Stimulated activated CD8-positive, alpha-beta memory T cell treated with anti-CD3 and anti-CD28 coated beads, Interleukin-7, amount 100 ng/mL, for 24 hours (primary cell): ENCODE results near the gene SPEM1.

ENCODE experiments used
- DNase-seq: peaks from one replicate; pipeline ENCODE4 v3.0.0-alpha.2; 2020; ENCODE audit warnings: low read depth

The SPEM1 gene

DNA sequence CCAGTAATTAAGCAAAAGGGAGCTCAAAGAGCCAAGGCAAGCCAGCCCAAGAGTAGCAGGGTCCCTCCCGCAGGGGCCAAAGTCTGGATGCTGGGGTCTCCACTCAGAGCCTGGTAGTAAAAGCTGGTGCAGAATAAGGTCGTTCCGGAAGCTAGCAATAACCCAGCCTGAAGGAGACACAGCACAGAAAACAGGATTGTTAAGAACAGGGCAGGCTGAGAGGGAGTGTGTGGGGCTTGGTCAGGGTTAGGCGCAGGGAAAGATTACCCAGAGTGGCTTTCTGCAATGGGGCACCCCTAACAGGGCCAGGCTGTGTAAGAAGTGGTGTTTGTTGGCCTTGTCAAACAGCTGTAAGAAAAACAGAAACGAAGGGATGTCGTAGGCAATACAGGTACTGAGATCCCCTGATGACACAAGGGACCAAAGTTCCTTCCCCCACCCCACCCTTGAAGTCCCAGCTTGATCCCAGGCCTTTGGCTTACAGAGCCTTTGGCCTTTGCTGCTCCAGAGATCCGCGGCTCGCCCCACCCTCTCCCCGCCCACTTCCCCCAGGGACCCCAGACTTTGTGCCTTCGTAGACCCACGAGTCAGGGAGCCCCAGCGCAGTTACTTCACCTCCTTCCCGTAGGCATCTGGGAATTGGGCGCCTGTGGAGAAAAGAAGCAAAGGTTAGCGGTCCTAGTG, 16.9 kb upstream of the SPEM1 start:
- no peak for DNase-seq

DNA sequence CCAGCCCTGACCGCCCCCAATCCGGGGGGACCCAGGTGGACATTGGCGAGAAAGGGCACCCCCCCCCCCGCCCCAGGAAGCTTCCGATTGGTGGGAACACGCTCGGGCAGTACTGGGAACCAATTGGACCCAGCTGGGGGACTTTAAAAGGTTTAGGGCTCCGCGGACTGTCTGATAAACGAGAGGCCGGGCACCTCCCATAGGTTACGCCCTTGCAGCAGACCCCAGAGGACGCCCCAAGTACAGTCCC, 16.5 kb upstream of the SPEM1 start:
- DNase-seq, result no peak

DNA sequence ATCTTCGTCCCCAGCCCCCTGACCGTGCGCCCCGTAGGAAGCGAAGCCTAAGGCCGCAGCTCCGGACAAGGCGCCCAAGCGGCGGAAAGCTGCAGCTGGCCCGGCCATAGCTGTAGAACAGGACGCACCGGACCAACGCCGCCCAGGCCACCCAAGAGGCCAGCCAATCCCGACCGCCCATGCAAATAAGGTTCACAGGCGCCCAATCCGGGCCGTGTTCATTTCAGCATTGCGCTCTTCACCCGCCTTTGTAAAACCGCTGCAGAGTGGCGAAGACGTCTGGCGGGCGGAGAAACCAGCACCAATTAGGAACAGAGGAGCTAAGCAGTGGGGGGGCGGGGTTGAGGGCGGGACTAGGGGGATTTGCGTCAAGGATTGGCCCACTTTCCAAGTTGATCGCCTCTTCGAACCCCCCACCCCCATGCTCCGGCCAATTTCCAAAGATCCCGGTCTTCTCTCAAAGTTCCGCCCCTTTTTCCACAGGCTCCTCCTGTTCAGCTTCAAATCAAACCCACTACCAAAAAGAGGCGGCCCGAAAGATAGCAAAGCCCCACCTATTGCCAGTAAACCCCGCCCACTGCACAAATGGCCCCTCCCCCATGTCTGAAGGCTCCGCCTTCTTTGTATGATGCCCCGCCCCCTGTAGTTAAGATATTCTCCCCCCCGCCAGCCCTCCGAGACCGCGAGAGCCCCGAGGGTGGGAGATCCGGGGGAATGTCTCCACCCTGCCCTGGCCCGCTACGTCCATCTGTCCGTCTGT, 16.0 kb upstream of the SPEM1 start, which contains the start of gene TMEM256:
TMEM256 (minus strand) TSS at position 121 of the 760 bp plus-strand sequence; CDS start at position 108, 13 bp downstream.
- peak; percentile 92 for DNase-seq

DNA sequence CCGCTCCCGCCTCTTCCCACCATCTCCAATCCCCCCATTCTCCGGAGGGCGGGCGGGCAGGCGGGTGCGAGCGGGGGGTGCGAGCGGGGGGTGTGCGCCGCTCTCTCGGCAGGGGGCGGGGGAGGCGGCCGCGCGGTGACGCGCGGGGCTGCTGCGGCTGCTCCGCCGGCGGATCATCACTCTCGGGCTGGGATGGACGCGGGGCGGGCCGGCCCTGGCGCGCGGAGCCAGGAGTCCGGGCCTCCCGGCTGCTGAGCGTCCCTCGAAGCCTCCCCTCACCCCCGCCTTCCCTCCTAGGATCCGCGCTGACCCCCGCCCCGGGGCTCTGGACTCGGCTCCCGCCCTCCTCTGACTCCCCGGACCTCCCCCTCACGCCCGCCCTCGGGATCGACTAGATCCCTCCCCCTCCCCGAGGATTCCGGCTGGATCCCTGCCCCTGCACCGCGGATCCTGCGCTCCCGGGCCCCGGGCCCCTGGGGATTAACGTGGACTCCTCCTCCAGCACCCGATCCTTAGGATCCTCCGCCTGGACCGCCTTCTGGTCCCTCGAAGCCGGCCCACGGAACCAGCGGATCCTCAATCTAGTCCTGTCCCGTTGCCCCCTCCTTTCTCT, 15.3 kb upstream of the SPEM1 start:
- no peak for DNase-seq

DNA sequence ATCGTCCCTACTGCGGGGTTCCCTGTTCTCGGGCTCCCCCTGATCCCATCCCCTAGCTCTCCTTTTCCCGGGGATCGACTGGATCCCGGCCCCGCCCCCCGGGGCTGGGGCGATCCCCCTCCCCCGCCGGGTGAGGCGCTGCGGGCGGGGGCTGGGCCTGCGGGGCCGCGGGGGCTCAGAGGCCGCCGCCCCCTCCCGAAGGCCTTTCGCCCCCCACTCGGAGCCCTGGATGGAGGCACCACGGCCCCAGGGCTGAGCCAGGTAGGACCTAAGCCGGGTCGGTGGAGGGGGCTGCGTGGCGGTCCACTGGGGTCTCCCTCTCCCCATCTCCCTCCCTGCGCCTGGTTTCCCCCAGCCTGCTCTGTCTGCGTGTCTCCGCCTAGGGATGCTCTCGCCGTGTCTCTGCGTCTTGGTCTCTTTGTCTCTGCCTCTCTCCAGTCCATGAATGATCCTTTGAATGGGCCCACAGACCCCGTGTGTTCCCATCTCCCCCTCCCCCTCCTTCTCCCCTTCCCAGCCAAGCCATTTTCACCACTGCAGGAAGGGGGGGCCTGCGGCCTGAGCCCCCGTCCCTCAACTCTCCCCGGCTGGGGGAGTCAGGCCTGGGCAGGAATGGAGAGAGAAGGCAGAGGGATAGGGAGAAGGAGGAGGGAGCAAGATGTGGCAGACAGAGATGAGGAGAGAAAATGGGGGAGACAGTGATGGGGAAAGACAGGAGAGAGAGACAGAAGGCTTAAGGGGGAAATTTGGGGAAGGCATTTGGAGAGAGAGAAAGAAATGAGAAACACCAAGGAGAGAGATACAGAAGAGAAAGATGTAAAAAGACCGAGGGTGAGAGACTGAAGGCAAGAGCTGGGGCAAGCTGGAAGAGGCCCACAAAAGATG, 14.5 kb upstream of the SPEM1 start:
- DNase-seq, result no peak

DNA sequence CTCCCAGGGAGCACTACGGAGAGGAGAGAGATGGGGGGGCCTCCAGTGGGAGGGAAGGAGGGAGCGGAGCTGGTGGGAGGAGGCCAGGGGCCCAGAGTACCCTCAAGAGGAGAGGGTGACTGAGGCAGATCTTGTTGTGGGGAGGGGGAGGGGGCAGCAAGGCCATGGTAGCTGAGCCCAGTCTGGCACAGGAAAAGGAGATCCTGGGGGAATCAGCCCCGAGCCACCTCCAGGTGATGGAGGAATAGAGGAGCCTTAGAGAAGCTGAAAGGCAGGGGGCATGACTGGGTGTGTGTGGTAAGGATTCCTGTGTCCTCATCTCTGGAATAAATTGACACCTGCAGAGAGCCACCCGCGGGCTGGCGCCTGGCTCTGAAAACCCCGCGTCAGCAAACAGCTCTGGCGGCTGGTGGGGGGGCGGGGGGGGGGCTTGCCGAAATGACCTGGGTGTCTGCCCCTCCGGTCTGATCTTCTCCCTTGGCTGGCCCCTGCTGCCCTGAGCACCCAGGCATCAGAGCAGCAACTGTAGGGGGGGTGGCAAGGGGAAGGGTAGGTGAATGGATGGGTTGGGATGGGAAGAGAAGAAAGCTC, 13.8 kb upstream of the SPEM1 start:
- no peak for DNase-seq

DNA sequence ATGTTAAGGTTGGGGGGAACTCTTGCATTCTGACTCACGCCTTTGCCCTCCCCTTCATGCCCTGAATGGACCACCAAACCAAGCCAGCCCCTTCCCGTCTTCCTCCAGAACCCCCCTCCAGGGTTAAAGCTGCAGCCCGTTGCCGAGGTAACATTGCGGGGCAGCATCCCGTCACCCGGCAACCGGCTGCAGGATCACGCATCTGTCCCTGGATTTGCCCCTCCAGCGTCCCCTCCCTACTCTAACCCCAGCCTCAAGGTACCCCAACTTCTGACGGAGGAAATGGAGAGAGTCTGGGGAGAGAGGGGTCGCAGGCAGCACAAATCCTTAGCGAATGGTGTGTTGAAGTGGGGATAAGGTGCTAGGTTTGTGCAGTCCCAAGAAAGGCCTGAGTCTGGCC, 13.0 kb upstream of the SPEM1 start:
- no peak for DNase-seq

DNA sequence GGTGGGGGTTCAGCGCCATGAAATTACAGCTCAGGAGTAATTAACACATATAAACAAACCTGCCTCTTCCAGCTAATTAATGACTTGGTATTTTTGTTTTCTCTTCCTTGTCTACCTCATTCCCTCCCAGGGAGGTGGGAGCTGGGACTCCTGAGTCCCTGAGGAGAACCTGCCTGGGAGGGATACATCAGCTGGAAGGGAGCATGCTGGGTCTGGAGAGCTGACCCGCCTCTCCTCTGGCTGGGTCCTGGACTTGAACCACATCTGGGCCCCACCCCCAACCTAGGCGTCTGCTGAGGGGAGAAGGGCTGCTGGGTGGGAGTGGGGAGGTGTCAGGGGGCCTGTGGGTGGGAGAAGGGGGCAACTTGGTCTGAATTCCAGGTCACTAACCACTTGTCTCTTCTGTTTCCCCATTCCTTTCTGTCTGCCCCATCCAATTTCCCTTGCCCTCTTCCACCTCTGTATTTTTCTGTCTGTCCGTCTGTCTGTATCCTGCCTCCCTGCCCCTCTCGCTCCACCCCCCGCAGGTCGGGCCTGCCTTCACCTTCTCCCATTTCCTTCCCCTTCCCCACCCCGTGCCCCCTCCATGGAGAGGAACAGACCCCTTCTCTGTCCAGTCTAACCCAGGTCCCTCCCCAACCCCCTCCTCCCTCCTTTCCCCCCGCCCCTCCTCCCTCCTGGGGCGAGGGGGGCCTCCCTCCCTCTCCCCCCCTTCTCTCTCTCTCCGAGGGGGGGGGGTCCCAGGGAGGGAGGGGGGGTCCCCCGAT, 12.5 kb upstream of the SPEM1 start, which contains the start of gene NLGN2:
NLGN2 (plus strand) TSS at position 361 of the 767 bp plus-strand sequence. CDS start 411 bp downstream, outside the sequence.
- no peak for DNase-seq

DNA sequence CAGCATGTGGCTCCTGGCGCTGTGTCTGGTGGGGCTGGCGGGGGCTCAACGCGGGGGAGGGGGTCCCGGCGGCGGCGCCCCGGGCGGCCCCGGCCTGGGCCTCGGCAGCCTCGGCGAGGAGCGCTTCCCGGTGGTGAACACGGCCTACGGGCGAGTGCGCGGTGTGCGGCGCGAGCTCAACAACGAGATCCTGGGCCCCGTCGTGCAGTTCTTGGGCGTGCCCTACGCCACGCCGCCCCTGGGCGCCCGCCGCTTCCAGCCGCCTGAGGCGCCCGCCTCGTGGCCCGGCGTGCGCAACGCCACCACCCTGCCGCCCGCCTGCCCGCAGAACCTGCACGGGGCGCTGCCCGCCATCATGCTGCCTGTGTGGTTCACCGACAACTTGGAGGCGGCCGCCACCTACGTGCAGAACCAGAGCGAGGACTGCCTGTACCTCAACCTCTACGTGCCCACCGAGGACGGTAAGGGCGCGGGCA, 11.8 kb upstream of the SPEM1 start:
- DNase-seq, result no peak

DNA sequence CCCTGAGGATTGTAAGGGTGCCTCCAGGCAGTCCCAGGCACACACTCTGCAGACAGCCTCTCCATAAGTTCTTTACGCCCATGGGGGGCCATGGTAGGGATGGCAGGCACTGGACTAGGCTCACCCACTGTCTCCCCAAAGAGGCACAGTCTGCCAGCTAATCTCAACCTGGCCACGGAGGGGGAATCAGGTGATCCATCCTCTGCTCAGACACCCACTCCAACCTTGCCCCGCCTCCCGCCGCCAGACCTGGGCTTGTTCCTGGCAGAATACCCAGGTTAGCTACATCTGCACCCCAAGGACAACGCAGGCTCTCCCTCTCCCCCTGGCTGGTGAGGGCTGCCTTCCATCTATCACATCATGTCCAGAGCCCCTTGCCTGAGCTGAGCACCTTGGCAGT, 11.3 kb upstream of the SPEM1 start:
- no peak for DNase-seq

DNA sequence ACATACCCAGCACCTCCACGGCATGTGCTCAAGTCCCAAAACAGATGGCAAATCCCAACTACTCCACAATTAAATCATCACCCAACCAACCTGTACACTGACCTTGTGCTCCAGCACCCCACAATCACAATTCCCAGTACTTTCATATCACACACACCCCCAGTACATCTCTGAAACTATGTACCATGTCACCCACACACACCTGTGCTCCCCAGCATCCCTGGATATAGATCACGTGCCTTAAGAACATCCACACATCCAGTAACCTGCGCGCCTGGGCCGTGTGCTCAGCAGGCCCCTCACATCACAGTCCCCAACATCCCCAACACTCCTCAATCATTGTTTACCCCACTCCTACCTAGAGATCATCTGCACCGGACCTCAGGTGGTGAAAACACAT, 10.4 kb upstream of the SPEM1 start:
- DNase-seq, result no peak

DNA sequence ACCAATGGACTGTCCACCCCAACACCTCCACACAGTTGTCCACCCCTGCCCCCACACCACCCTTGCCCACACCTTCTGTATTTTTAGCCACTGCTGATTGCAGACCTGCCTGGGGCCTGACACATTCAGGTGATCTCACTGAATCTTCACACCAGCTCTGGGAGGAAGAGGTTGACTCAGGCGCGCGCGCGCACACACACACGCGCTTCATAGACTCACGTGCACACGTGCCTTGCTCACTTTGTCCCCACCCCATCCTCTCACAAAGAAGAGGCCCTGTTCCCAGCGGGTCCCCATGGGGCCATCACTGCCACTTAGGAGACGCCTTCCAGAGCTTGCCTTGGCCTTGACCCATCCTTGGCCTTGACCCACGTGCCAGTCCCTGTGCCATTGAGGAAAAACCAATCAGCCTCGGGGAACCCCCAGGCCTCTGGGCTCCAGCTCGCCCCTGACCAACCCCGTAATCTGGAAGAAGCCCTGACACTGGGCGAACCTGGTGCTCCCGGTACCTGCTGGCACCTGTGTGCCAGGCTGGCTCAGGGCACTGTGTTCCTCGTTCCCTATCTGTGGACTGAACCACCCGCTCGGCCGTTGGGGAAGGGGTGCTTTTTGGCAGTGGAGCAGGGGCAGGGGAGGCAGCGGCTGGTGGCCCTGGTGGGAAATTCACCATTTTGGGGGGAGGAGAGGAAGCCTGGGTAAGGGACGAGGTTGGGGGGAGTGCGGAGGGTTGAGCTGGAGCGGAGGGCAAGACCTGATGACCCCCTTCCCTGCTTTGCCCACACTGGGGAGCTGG, 9.3 kb upstream of the SPEM1 start:
- DNase-seq, result no peak

DNA sequence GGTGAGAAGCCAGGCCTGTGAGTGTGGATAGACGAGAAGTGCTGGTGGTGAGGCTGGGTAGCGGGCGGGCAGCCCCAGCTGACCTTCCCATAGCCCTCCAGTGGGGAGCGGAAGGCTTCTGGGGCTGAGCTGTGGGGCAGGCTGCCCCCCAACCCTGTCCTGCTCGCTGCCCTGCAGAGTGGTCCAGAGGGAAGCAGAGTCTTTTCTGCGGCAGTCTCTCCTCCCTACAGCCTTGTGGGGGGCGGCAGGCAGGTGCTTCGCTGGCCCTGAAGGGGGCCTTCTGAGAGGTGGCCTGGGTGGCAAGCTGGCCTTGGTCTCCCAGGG, 8.7 kb upstream of the SPEM1 start:
- DNase-seq, result no peak

DNA sequence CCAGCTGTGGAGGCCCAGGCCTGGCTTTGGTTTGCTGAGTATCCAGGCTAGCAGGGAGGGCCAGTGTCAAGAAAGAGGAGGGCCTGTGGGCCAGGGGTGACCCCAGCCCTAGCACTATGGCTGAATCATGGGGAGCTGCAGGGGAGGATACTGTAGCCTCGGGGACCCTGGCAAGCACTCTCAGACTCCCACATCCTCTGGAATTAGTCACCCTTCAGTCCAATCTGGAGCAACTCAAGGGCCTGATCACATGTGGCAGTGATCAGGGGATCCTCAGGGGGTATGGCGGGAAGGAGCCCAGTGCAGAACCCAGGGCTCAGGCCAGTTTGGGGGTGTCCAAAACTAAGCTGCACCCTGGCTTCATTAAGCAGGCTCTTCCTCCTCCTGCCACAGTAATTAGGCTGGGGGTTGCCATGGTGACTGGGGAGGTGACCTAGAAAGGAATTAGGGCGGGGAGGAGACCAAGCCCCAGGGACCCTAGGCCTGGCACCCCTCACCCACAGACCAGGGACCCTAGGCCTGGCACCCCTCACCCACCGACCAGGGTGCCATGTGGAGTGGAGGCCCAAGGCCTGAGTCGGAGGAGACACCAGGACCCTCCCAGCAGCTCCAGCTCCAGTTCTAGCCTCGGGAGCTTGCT, 6.7 kb upstream of the SPEM1 start:
- no peak for DNase-seq

DNA sequence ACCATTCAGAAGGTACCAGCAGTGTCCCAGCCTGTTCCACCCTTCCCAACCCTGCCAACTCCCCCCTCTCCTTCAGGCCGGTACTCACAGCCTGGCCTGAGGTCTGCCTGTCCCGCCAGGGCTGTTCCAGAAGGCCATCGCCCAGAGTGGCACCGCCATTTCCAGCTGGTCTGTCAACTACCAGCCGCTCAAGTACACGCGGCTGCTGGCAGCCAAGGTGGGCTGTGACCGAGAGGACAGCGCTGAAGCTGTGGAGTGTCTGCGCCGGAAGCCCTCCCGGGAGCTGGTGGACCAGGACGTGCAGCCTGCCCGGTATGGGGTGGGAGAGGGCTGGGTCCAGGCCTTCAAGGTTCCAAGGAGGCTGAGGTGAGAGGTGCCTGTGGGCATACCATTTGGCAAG, 5.3 kb upstream of the SPEM1 start:
- DNase-seq, result no peak

DNA sequence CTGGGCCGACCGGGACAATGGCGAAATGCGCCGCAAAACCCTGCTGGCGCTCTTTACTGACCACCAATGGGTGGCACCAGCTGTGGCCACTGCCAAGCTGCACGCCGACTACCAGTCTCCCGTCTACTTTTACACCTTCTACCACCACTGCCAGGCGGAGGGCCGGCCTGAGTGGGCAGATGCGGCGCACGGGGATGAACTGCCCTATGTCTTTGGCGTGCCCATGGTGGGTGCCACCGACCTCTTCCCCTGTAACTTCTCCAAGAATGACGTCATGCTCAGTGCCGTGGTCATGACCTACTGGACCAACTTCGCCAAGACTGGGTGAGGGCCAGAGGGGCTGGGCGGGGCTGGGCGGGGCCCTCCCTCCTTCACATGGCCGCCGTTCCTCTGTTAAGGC, 4.3 kb upstream of the SPEM1 start:
- DNase-seq, result no peak

DNA sequence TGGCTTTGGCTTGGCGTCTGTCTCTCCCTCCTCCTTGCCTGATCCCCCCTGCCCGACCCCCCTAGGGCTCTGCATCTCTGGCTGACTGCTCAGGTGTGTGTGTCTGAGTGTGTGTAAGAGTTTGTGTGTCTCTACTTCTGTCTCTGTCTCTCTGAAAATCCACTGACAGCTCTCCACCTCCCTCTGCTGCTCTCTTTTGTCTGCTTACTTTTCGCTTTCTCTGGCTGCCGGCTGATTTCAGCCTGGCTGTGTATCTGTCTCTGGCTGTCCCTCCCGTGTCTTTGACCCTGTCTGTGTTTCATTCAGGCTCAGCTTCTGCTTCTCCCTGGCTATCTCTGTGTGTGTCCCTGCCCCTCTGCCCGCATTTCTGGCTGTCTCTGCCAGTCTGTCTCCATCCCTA, 3.8 kb upstream of the SPEM1 start:
- no peak for DNase-seq

DNA sequence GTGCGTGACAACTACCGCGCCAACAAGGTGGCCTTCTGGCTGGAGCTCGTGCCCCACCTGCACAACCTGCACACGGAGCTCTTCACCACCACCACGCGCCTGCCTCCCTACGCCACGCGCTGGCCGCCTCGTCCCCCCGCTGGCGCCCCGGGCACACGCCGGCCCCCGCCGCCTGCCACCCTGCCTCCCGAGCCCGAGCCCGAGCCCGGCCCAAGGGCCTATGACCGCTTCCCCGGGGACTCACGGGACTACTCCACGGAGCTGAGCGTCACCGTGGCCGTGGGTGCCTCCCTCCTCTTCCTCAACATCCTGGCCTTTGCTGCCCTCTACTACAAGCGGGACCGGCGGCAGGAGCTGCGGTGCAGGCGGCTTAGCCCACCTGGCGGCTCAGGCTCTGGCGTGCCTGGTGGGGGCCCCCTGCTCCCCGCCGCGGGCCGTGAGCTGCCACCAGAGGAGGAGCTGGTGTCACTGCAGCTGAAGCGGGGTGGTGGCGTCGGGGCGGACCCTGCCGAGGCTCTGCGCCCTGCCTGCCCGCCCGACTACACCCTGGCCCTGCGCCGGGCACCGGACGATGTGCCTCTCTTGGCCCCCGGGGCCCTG, 3.0 kb upstream of the SPEM1 start:
- no peak for DNase-seq

DNA sequence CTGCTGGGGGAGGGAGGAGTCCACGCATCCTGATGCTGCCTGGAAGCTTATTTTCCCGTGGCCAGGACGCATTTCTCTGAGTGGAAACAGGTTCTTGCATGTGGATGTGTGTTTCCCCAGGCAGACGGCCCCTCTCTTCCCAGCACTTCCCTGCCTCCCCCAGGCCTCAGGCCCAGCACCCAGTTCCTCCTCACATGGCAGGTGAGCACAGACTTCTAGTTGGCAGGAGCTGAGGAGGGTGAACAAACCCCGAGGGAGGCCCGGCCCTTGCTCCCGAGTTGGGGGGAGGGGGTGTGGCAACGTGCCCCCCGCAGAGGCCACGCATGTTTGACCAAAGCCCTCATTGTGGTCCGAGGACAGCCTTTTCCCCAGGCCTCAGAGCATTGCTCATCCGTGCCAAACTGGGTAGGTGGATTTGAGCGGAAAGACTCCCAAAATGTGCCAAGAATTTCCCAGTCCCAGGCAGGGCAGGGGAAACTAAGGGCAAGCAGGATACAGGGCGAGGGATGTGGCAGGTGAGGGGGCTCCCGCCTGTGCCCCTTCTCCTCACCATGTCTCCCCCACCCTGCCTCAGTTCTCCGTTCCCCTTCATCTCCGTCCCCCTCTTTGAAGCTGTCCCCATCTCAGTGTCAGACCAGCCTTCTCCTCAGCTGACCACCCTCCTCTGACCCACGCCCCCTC, 1.5 kb upstream of the SPEM1 start:
- DNase-seq, result no peak
